ENCODE data around the gene SLC1A3.

- TF ChIP-seq POLR2A (IDR thresholded peaks at IDR 0.05), result no peak
- TF ChIP-seq CTCF (IDR thresholded peaks at IDR 0.05), result no peak
Measured at GRCh38 chr5:36713541-36713940, 107.1 kb downstream of the SLC1A3 start.

Measured in heart left ventricle (tissue), 13 donors.